GM06990 (cell line): ENCODE results near the gene ARMH4.

ENCODE experiments used
- DNase-seq: peaks from one replicate; pipeline ENCODE4 v3.0.0-alpha.2; 2011; ENCODE audit not compliant: insufficient read length; ENCODE audit errors: extremely low read depth
- H3K27me3 ChIP-seq: replicated peaks from 2 replicates; pipeline ENCODE4 v1.6.0; 2011; ENCODE audit warnings: low read length; ENCODE audit not compliant: control insufficient read depth, insufficient read depth
- H3K36me3 ChIP-seq: 2 replicates; pipeline ENCODE4 v1.5.1; 2011; ENCODE audit warnings: low read length; ENCODE audit not compliant: control insufficient read depth, insufficient read depth
- H3K4me3 ChIP-seq: replicated peaks from 2 replicates; pipeline ENCODE4 v1.5.1; 2011; ENCODE audit warnings: low read depth, mild to moderate bottlenecking, control low read depth, low read length
- CTCF ChIP-seq: IDR thresholded peaks from 2 replicates; pipeline ENCODE4 v1.5.1; 2011; ENCODE audit warnings: low read length, control low read depth, mild to moderate bottlenecking, inconsistent platforms; ENCODE audit not compliant: insufficient read depth, poor library complexity, severe bottlenecking

Gene ARMH4

GRCh38 chr14:58072288-58073071 lies 79.5 kb downstream of the ARMH4 start:
- Histone ChIP-seq H3K4me3 (no peak overlapping the region), H3K27me3 (no peaks in the 10 kb centered on the region), H3K36me3 (no peaks in the 10 kb centered on the region)
- peak; percentile 3 for DNase-seq
- TF ChIP-seq CTCF = peak; percentile 58

- TF ChIP-seq CTCF = no peak
- Histone ChIP-seq H3K36me3 (no peaks in the 10 kb centered on the region), H3K27me3 (no peaks in the 10 kb centered on the region), H3K4me3 (no peak overlapping the region)
- no peak for DNase-seq
These were observed 80.7 kb downstream of the ARMH4 start for GRCh38 chr14:58071341-58071740.

DNA sequence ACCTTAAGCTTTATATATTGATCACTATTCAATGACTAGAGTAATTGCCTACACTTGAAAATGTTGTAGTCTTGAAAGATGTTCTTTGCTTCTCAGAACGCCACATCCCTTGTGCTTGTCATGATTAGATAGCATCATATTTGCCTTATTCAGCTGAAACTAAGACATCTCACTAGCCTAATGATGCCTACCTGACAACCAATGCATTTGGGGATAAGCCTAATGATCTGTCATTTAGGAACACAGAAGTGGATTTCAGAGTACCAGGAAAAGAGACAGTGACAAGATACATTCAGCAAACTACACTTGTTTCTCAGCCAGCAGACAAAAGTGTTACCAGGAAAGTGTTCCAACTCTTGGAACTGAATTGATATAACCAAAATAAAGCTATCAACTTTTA lies 83.7 kb downstream of the ARMH4 start:
- no peaks in the 10 kb centered on the region for H3K36me3 ChIP-seq
- H3K27me3 ChIP-seq = no peaks in the 10 kb centered on the region
- no peak for TF ChIP-seq CTCF
- H3K4me3 ChIP-seq = no peak overlapping the region
- DNase-seq = no peak

GRCh38 chr14:58066115-58066514 lies 85.9 kb downstream of the ARMH4 start:
- Histone ChIP-seq H3K36me3 (no peaks in the 10 kb centered on the region), H3K27me3 (no peaks in the 10 kb centered on the region), H3K4me3 (no peak overlapping the region)
- no peak for DNase-seq
- no peak for TF ChIP-seq CTCF

GRCh38 chr14:58061581-58061980 lies 90.4 kb downstream of the ARMH4 start:
- no peaks in the 10 kb centered on the region for H3K27me3 ChIP-seq
- H3K36me3 ChIP-seq = no peaks in the 10 kb centered on the region
- no peak for DNase-seq
- no peak overlapping the region for H3K4me3 ChIP-seq
- no peak for TF ChIP-seq CTCF
